Tibial nerve (tissue), 4 donors: Measurements from ENCODE around the gene XAGE1B.

ENCODE experiments used
- CTCF ChIP-seq, 5 experiments: fragments of 200-600 bp in 3 of 5; fragments of 450-650 bp in 2 of 5; sonication (generic) in 3 of 5; IDR thresholded peaks; one replicate each; pipeline ENCODE4 v1.5.1; 2016 to 2019; ENCODE audit warnings: antibody characterized with exemption in 5 of 5, mild to moderate bottlenecking in 3 of 5, moderate library complexity in 2 of 5
- EP300 ChIP-seq, 2 donors: sonication (generic); formaldehyde crosslinking; IDR thresholded peaks; one replicate each; pipeline ENCODE4 v1.6.1; 2017; ENCODE audit warnings: antibody characterized with exemption in 2 of 2, mild to moderate bottlenecking in 1 of 2
- POLR2A ChIP-seq, 2 donors: fragments of 450-650 bp; IDR thresholded peaks; one replicate each; pipeline ENCODE4 v1.6.1; 2017; ENCODE audit warnings: antibody characterized with exemption in 2 of 2, mild to moderate bottlenecking in 2 of 2, moderate library complexity in 2 of 2

- TF ChIP-seq CTCF (IDR thresholded peaks at IDR 0.05): no peak
- TF ChIP-seq POLR2A (IDR thresholded peaks at IDR 0.05): no peak
- no peak for TF ChIP-seq EP300 (IDR thresholded peaks at IDR 0.05)
These were observed 9.5 kb downstream of the XAGE1B start for GRCh38 chrX:52507331-52507730.
